IPS-15b (cell line): Measurements from ENCODE around the gene RPS6KA4.
"Not testable (repeated sequence)": the region's sequence is repeated elsewhere in the genome, so short reads cannot be mapped to it uniquely, and the experiment has no call there.

Source experiments
- H3K27me3 ChIP-seq: one replicate; pipeline ENCODE4 v1.6.1; 2013; ENCODE audit warnings: low read length; ENCODE audit not compliant: control insufficient read depth, insufficient read depth
- H3K36me3 ChIP-seq: one replicate; pipeline ENCODE4 v1.6.1; 2013; ENCODE audit warnings: low read length; ENCODE audit not compliant: control insufficient read depth, insufficient read depth
- H3K4me1 ChIP-seq: one replicate; pipeline ENCODE4 v1.6.1; 2013; ENCODE audit warnings: mild to moderate bottlenecking, low read length; ENCODE audit not compliant: control insufficient read depth, insufficient read depth
- H3K4me3 ChIP-seq: one replicate; pipeline ENCODE4 v1.5.1; 2013; ENCODE audit warnings: low read depth, low read length
- H3K9ac ChIP-seq: one replicate; pipeline ENCODE4 v1.6.1; 2013; ENCODE audit warnings: low read depth, mild to moderate bottlenecking, low read length
- H3K9me3 ChIP-seq: one replicate; pipeline ENCODE4 v1.6.1; 2013; ENCODE audit warnings: mild to moderate bottlenecking, low read length; ENCODE audit not compliant: control insufficient read depth, insufficient read depth

The RPS6KA4 gene

DNA sequence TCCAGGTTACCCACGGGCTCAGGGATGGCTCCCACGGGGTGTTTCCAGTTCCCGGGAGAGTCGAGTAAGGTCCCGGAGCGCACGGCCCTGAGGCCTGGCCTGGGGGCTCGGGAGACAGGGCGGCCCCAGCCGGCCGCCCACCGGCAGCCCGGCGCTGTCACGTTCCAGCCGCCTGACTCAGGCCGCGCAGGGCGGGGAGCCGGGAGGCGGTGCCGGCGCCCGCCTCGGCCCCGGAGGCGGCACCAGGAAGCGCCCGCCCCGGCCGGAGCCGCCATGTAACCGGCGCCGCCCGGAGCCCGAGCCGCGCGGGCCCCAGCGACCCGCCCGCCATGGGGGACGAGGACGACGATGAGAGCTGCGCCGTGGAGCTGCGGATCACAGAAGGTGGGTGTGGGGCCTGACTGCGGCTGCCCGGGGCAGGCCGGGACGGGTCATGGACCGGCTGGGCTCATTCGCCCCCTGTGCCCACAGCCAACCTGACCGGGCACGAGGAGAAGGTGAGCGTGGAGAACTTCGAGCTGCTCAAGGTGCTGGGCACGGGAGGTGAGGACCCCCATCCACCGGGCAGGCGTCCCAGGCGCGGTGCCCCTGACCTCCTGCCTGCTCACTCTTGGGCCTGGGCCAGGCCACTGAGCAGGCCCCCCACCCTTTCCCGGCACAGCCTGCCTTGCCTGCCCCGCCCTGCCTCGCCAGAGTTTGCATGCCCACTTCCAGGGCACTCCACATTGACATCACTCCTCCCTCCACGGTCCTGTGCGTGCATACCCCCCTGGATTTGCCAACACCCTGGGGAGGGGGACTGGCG lies at the start of gene RPS6KA4:
Gene RPS6KA4, plus strand, starts transcription at position 256 of the 805 bp plus-strand sequence. Its CDS starts 74 bp downstream, at position 330.
- Histone ChIP-seq H3K9ac (peak within 1 kb of the TSS; percentile 76), H3K4me3 (peak within 1 kb of the TSS; percentile 85), H3K9me3 (no peaks in the 10 kb centered on the region), H3K36me3 (peaks cover 13% of the 10 kb centered on the region), H3K27me3 (no peaks in the 10 kb centered on the region), H3K4me1 (peaks cover 6% of the 10 kb centered on the region)

DNA sequence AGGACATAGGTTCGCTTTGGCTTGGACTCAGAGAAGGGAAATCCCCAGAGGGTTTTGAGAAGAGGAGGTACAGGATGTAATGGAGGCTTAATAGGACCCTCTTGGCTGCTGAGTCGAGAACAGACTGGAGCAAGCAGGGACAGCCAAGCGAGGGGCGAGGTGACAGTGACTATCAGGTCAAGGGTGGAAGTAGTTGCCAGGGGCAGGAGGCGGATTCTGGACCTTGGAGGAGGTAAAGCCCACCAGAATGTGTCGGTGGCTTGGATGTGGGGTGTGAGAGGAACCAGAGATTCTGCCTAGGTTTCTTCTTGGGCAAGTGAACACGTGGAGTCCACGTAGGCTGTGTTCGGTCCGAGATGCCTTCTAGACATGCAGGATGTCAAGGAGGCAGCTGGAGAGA lies 46.0 kb upstream of the RPS6KA4 start:
- H3K27me3 ChIP-seq: no peaks in the 10 kb centered on the region
- no peaks in the 10 kb centered on the region for H3K4me1 ChIP-seq
- H3K4me3 ChIP-seq: no peak overlapping the region
- peak overlapping the region; percentile 47 for H3K9ac ChIP-seq
- peaks cover 18% of the 10 kb centered on the region for H3K36me3 ChIP-seq
- H3K9me3 ChIP-seq: no peaks in the 10 kb centered on the region

DNA sequence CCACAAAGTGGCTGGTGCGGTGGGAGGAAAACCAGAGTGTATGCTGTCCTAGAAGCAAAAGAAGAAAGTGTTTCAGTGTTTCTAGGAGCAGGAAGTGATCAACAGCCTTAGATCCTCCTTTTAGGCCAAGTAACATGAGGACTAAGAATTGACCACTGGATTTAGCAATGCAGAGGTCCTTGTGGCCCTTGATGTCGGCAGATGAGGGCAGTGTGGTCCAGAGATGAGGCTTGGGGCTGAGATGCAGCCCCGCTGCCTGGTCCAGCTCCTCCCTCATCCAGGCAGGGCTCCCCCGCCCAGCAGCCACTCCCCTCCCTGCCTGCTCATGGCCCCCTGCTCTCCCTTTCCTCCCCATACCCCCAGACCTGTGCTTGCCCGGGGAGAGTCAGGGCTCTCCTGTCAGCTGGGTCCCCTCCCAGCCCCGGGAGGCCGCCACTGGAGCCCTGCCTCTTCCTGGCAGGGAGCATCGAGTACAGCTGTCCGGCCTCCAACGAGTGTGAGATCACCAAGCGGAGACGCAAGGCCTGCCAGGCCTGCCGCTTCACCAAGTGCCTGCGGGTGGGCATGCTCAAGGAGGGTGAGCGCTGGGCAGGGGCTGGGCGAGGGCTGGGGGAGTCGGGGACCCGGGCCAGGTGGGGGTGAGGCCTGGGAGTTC lies 45.3 kb upstream of the RPS6KA4 start:
- Histone ChIP-seq H3K9ac (no peak overlapping the region), H3K36me3 (peaks cover 18% of the 10 kb centered on the region), H3K4me1 (no peaks in the 10 kb centered on the region), H3K27me3 (no peaks in the 10 kb centered on the region), H3K9me3 (no peaks in the 10 kb centered on the region), H3K4me3 (no peak overlapping the region)

DNA sequence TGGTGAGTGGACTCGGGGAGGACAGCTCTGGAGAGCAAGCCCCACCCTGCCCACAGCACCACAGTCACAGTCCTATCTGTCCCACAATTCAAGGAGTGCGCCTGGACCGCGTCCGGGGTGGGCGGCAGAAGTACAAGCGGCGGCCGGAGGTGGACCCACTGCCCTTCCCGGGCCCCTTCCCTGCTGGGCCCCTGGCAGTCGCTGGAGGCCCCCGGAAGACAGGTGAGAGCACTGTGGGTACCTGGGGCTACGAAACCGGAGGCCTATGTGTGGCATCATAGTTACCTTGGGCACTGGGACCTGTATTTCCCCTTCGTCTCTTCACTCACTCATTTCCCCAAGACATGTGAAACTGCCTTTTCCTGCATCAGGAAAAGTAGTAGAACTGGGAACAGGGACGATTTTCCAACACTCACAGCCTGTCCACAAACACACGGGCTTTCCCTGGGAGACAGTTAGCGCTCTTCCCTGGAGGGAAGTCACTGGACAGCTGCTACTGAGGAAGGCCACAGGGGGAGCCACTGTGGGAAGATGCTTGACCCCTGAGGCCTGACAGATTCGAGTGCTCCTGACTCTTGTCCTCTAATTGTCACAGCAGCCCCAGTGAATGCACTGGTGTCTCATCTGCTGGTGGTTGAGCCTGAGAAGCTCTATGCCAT lies 44.7 kb upstream of the RPS6KA4 start:
- Histone ChIP-seq H3K4me1 (no peaks in the 10 kb centered on the region), H3K9ac (no peak overlapping the region), H3K4me3 (no peak overlapping the region), H3K9me3 (no peaks in the 10 kb centered on the region), H3K36me3 (peaks cover 18% of the 10 kb centered on the region), H3K27me3 (no peaks in the 10 kb centered on the region)

DNA sequence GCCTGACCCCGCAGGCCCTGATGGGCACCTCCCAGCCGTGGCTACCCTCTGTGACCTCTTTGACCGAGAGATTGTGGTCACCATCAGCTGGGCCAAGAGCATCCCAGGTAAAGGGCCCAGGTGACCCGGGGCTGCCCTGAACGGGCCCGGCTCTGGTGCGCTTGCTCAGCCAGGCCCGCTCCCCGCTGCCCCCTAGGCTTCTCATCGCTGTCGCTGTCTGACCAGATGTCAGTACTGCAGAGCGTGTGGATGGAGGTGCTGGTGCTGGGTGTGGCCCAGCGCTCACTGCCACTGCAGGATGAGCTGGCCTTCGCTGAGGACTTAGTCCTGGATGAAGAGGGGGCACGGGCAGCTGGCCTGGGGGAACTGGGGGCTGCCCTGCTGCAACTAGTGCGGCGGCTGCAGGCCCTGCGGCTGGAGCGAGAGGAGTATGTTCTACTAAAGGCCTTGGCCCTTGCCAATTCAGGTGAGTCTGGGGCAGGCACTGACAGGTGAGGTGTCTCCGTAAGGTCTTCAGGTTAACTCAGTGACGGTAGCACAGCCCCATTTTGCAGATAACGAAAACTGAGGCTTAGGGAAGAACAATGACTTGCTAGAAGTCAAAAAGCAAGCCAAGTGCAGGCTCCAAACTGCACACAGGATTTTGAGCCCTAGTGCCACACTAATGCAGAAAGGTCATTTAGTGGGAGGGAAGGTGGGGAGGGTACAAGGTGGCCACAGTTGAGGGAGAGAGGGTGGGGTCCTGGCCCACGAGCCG lies 44.0 kb upstream of the RPS6KA4 start:
- Histone ChIP-seq H3K36me3 (peaks cover 21% of the 10 kb centered on the region), H3K27me3 (no peaks in the 10 kb centered on the region)

DNA sequence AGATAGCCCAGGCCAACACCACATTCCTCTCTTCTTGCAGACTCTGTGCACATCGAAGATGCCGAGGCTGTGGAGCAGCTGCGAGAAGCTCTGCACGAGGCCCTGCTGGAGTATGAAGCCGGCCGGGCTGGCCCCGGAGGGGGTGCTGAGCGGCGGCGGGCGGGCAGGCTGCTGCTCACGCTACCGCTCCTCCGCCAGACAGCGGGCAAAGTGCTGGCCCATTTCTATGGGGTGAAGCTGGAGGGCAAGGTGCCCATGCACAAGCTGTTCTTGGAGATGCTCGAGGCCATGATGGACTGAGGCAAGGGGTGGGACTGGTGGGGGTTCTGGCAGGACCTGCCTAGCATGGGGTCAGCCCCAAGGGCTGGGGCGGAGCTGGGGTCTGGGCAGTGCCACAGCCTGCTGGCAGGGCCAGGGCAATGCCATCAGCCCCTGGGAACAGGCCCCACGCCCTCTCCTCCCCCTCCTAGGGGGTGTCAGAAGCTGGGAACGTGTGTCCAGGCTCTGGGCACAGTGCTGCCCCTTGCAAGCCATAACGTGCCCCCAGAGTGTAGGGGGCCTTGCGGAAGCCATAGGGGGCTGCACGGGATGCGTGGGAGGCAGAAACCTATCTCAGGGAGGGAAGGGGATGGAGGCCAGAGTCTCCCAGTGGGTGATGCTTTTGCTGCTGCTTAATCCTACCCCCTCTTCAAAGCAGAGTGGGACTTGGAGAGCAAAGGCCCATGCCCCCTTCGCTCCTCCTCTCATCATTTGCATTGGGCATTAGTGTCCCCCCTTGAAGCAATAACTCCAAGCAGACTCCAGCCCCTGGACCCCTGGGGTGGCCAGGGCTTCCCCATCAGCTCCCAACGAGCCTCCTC lies 43.1 kb upstream of the RPS6KA4 start:
- not testable (repeated sequence) for H3K4me1 ChIP-seq, H3K9ac ChIP-seq, H3K9me3 ChIP-seq, H3K27me3 ChIP-seq
- peaks cover 26% of the 10 kb centered on the region for H3K36me3 ChIP-seq
- peak overlapping the region; percentile 92 for H3K4me3 ChIP-seq

More for the DNA sequence above, 44.0 kb upstream of the RPS6KA4 start:
- no peaks in the 10 kb centered on the region for H3K4me1 ChIP-seq
- H3K9me3 ChIP-seq: no peaks in the 10 kb centered on the region
- no peak overlapping the region for H3K9ac ChIP-seq
- no peak overlapping the region for H3K4me3 ChIP-seq

DNA sequence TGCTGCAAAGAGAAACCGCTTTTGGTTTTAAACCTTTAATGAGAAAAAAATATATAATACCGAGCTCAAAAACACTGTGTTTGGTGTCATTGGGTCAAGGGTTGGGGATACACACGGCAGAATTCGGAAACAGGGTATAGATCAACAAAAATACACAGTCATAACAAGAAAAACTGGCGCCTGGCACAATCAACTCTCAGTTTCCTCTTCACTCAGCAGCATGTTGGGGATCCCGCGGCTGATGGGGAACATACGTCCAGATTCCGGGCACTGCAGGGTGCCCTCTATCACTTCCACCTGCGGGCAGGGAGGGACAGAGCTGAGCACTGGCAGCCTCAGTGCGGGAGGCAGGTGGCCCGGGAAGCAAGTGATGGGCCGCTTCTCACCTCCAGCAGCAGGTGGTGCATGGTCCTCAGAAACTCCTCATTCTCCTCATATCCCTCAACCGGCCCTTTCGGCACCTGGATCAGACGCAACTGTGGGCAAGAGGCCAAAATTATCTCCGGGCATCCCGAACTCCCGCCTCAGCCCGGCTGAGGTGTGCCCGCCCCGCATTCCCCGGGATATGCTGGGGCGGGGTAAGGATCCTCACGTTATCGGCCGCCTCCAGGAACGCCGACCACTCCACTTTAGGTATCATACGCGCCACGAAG lies 42.2 kb upstream of the RPS6KA4 start:
- peaks cover 31% of the 10 kb centered on the region for H3K36me3 ChIP-seq
- H3K9ac ChIP-seq: peak overlapping the region; percentile 87
- no peaks in the 10 kb centered on the region for H3K9me3 ChIP-seq
- no peaks in the 10 kb centered on the region for H3K27me3 ChIP-seq
- H3K4me1 ChIP-seq: no peaks in the 10 kb centered on the region
- H3K4me3 ChIP-seq: peak overlapping the region; percentile 92

DNA sequence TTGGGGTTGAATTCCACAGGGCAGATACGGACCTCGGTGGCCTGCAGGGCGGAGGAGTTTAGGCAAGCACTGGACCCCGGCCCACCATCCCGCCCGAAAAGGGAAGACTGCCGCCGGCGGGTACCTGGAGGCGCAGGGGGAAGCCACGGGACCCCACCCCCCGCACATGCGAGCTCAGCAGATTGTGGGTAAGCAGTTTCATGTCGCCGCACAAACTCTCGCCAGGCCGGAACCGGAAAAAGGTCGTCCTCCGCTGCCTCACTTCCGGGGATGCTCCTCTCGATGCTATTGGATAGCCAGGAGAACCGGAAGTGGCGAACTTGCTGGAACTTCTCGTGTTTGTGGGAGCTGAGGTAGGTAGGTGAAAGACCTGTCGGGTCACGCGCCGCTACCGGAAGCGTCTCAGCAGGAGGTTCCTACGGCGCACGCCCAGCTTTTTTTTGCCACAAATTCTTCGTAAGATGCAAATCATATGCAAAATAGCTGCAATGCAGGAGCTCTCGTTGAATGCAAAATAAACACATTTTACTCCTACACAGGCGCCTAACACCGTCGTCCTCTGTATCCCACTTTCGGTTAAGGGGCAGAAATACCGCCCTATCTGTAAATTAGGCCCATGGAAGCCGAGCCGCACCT lies 41.5 kb upstream of the RPS6KA4 start, which contains the start of gene TRMT112:
Gene TRMT112, minus strand, starts transcription at position 235 of the 636 bp plus-strand sequence. Its CDS starts 33 bp downstream, at position 202.
- peak within 1 kb of the TSS; percentile 92 for H3K4me3 ChIP-seq
- no peaks in the 10 kb centered on the region for H3K4me1 ChIP-seq
- peaks cover 36% of the 10 kb centered on the region for H3K36me3 ChIP-seq
- no peaks in the 10 kb centered on the region for H3K9me3 ChIP-seq
- H3K9ac ChIP-seq: peak within 1 kb of the TSS; percentile 87
- H3K27me3 ChIP-seq: no peaks in the 10 kb centered on the region

DNA sequence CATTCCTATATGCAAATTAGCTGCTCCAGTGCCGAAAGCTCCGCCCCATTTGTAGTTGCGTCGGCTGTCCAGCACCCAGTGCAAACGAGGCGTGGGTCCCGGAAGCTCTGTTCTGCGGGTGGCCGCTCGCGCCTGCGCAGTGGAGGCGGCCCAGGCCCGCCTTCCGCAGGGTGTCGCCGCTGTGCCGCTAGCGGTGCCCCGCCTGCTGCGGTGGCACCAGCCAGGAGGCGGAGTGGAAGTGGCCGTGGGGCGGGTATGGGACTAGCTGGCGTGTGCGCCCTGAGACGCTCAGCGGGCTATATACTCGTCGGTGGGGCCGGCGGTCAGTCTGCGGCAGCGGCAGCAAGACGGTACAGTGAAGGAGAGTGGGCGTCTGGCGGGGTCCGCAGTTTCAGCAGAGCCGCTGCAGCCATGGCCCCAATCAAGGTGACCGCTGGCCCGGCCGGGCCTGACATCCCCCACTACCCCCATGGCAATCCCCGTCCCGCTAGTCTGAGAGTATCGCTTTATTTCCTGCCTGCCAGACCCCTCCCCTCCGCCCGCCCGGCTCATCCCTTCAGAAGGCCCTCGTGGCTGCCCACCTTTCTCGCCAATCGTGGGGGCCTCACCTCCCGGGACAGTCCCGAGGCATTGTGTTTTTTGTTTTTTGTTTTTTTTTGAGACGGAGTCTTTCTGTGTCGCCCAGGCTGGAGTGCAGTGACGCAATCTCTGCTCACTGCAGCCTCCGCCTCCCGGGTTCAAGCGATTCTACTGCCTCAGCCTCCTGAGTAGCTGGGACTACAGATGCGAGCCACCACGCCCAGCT lies 40.8 kb upstream of the RPS6KA4 start, which contains the start of gene PRDX5:
Gene PRDX5, plus strand, starts transcription at position 161 of the 805 bp plus-strand sequence. Its CDS starts 95 bp downstream, at position 256.
- Histone ChIP-seq H3K9me3 (no peaks in the 10 kb centered on the region), H3K36me3 (peaks cover 41% of the 10 kb centered on the region), H3K9ac (peak within 1 kb of the TSS; percentile 87), H3K27me3 (no peaks in the 10 kb centered on the region), H3K4me3 (peak within 1 kb of the TSS; percentile 92), H3K4me1 (no peaks in the 10 kb centered on the region)
